A673 (cell line): ENCODE results near the gene MACROH2A1. TPM values are rescaled to one million over a fixed set of nuclear protein-coding genes. Genes with fewer than 3 reads are reported as not detected.

Source experiments
- BruUV-seq: library from RNA; stranded (reverse); fragments of 400-500 nt; replicated peaks from 2 replicates; lab custom pipeline; 2021; lab: Mats Ljungman, UMichigan
- CTCF ChIA-PET: fragments of 300-600 bp; sonication (Branson Sonifier 250); formaldehyde crosslinking; loops from one replicate; lab custom pipeline; 2022; ENCODE audit warnings: antibody characterized with exemption; lab: Charles Lee
- POLR2A ChIA-PET: fragments of 300-600 bp; sonication (Branson Sonifier 250); formaldehyde crosslinking; loops from one replicate; lab custom pipeline; 2022; ENCODE audit warnings: antibody characterized with exemption; ENCODE audit not compliant: low non-redundant PET; lab: Charles Lee
- DNase-seq: peaks from one replicate; pipeline ENCODE4 v3.0.0-alpha.2; 2015; ENCODE audit warnings: low spot score
- H3K27ac ChIP-seq: fragments of 200-600 bp; sonication (generic); 2 replicates; pipeline ENCODE4 v1.5.1; 2016; ENCODE audit warnings: mixed run types, low read depth, mild to moderate bottlenecking, mixed read lengths, antibody characterized with exemption, low read length; ENCODE audit not compliant: poor library complexity, severe bottlenecking
- H3K27me3 ChIP-seq: fragments of 200-600 bp; sonication (generic); replicated peaks from 2 replicates; pipeline ENCODE4 v1.6.1; 2017; ENCODE audit warnings: mixed run types, low read depth, mild to moderate bottlenecking, mixed read lengths, antibody characterized with exemption, low read length; ENCODE audit not compliant: insufficient read depth, poor library complexity
- H3K36me3 ChIP-seq: fragments of 200-600 bp; sonication (generic); 2 replicates; pipeline ENCODE4 v1.6.1; 2016; ENCODE audit warnings: mixed run types, mild to moderate bottlenecking, mixed read lengths, antibody characterized with exemption, low read length; ENCODE audit not compliant: insufficient read depth, poor library complexity, severe bottlenecking
- H3K4me1 ChIP-seq: fragments of 200-600 bp; sonication (generic); 2 replicates; pipeline ENCODE4 v1.6.1; 2017; ENCODE audit warnings: mixed run types, mild to moderate bottlenecking, mixed read lengths, antibody characterized with exemption, low read length; ENCODE audit not compliant: insufficient read depth, poor library complexity, severe bottlenecking
- H3K4me3 ChIP-seq: fragments of 200-600 bp; sonication (generic); 2 replicates; pipeline ENCODE4 v1.5.1; 2016; ENCODE audit warnings: low read depth, mixed run types, mild to moderate bottlenecking, mixed read lengths, low read length; ENCODE audit not compliant: poor library complexity, severe bottlenecking
- H3K9me3 ChIP-seq: fragments of 200-600 bp; sonication (generic); 2 replicates; pipeline ENCODE4 v1.6.1; 2016; ENCODE audit warnings: mixed run types, low read depth, mild to moderate bottlenecking, mixed read lengths, antibody characterized with exemption, low read length; ENCODE audit not compliant: poor library complexity, severe bottlenecking
- EZH2 ChIP-seq: fragments of 200-600 bp; sonication (generic); IDR thresholded peaks from 2 replicates; pipeline ENCODE4 v1.6.1; 2017; ENCODE audit warnings: borderline replicate concordance, low read depth, mild to moderate bottlenecking, mixed read lengths, antibody characterized with exemption, low read length; ENCODE audit not compliant: poor library complexity, severe bottlenecking
- intact Hi-C: fragments of 100-400 bp; cut with micrococcal nuclease; formaldehyde crosslinking; loops from one replicate; pipeline ENCODE4 v1.10.0; 2022; ENCODE audit not compliant: unreplicated experiment
- total RNA-seq: library from RNA; stranded (reverse); gene quantifications from 2 replicates; pipeline ENCODE4 v1.2.3, GENCODE V29; 2021
- TF ChIP-seq, protein P1 (sequence below): fragments of 300-800, 200-600 bp; sonication (generic); conservative IDR thresholded peaks from 2 replicates; pipeline ENCODE4 v1.5.1; 2017; ENCODE audit warnings: low read depth, mild to moderate bottlenecking, antibody characterized with exemption, low read length, moderate library complexity, mixed read lengths

Gene MACROH2A1
- total RNA-seq, 1 experiment from 2014 or later: 264 TPM

DNA sequence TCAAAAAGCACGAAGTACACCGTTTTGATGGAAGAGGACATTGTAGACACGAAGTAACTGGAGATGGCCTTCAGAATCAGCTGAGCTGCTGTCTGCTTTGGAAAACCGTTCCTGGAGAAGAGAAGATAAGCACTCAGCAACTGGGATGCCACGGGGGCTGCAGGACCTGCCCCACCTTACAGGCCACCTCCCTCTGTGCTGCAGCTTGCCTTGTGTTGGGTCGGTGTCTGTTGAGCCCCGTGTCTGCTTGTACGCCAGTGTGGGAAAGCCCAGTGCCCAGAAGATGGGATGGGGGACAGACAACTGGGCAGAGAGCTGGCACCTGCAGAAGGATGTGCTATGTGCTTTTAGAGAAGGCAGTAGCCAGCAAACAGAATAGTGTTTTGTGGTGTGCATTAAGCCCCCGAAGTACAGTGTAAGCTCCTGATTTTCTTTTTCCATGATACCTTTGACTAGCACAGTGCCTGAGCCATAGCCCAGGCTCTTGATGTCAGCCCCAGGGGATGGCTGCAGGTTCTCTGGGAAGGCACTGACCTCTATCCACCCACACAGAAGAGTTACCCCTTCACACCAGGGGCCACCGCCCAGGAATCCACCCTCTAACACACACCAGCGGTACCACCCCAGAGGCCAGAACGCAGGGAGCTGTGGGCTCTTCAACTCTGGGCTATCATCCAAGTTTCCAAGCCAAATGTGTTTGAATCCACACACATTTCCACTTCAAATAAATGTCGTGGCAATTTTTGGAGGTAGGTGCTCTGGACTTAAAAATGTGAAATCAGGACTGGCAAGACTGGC is 63.8 kb downstream of the MACROH2A1 start:
- CTCF ChIA-PET: no interaction called here
- DNase-seq: no peak
- H3K9me3 ChIP-seq: no peaks in the 10 kb centered on the region
- H3K27me3 ChIP-seq: no peaks in the 10 kb centered on the region
- intact Hi-C loops: no loop called here
- POLR2A ChIA-PET: no interaction called here
- no peaks in the 10 kb centered on the region for H3K4me1 ChIP-seq
- peaks cover 29% of the 10 kb centered on the region for H3K36me3 ChIP-seq
- H3K27ac ChIP-seq: no peak overlapping the region
- no TSS peak for BruUV-seq
- TF ChIP-seq, protein P1, sequence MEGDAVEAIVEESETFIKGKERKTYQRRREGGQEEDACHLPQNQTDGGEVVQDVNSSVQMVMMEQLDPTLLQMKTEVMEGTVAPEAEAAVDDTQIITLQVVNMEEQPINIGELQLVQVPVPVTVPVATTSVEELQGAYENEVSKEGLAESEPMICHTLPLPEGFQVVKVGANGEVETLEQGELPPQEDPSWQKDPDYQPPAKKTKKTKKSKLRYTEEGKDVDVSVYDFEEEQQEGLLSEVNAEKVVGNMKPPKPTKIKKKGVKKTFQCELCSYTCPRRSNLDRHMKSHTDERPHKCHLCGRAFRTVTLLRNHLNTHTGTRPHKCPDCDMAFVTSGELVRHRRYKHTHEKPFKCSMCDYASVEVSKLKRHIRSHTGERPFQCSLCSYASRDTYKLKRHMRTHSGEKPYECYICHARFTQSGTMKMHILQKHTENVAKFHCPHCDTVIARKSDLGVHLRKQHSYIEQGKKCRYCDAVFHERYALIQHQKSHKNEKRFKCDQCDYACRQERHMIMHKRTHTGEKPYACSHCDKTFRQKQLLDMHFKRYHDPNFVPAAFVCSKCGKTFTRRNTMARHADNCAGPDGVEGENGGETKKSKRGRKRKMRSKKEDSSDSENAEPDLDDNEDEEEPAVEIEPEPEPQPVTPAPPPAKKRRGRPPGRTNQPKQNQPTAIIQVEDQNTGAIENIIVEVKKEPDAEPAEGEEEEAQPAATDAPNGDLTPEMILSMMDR: no peak
- TF ChIP-seq EZH2: no peak
- H3K4me3 ChIP-seq: no peak overlapping the region

- peaks cover 21% of the 10 kb centered on the region for H3K36me3 ChIP-seq
- H3K27ac ChIP-seq: no peak overlapping the region
- ChIA-PET POLR2A (no interaction called here), CTCF (no interaction called here)
- TF ChIP-seq, protein P1: no peak
- no peak for TF ChIP-seq EZH2
- H3K27me3 ChIP-seq: no peaks in the 10 kb centered on the region
- no peak for DNase-seq
- BruUV-seq: no TSS peak
- no peak overlapping the region for H3K4me3 ChIP-seq
- no peaks in the 10 kb centered on the region for H3K4me1 ChIP-seq
- intact Hi-C loops: no loop called here
- no peaks in the 10 kb centered on the region for H3K9me3 ChIP-seq
Observed at GRCh38 chr5:135333732-135334515, 65.1 kb downstream of the MACROH2A1 start.

DNA sequence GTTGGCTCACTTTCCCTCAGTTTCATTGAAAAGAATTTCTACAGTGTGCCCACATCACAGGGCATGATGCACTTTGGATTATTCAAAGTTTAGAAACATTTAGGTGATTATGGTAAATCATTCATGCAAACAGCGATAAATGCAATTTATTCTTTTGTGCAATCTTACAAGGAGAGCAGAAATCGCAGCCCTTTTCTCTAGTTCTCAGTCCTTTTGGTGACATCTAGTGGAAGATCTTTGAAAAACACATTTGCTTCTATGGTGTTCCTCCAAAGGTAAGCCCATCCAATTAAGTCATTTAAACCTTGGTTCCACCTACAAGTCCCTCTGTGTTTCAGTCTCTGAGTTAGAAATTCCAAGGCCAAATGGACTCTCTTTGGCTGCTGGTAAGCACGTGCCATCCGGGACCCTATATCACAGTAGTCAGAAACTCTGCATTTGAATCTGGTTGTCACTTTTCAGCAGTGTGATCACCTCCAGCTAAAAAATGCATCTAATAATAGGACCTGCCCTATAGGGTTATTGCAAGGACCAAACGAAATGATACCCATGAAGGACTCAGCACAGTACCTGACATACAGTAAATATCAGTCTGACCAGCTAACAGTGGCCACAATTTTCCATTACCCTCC is 66.4 kb downstream of the MACROH2A1 start:
- no peaks in the 10 kb centered on the region for H3K27me3 ChIP-seq
- intact Hi-C loops: no loop called here
- no peak overlapping the region for H3K27ac ChIP-seq
- H3K4me1 ChIP-seq: no peaks in the 10 kb centered on the region
- TF ChIP-seq, protein P1: peak; percentile 64
- no peak for TF ChIP-seq EZH2
- H3K9me3 ChIP-seq: no peaks in the 10 kb centered on the region
- ChIA-PET CTCF (interaction anchor here (0.5 to 0.7 kb wide), 2 partner anchors 93 to 595 kb away, joined by 3 read pairs; no protein-coding TSS in a partner anchor), POLR2A (no interaction called here)
- BruUV-seq: no TSS peak
- H3K36me3 ChIP-seq: peaks cover 15% of the 10 kb centered on the region
- H3K4me3 ChIP-seq: no peak overlapping the region
- DNase-seq: peak; percentile 62
